H1 (cell line): Measurements from ENCODE around the gene SLFN12. TPM values are rescaled to one million over a fixed set of nuclear protein-coding genes. Genes with fewer than 3 reads are reported as not detected.

ENCODE experiments used
- ASH2L ChIP-seq: fragments of 200-600, 300-600 bp; sonication (generic); IDR thresholded peaks from one replicate; pipeline ENCODE4 v1.7.1; 2017; ENCODE audit warnings: low read length
- CBX8 ChIP-seq: fragments of 300-800, 300-1000 bp; sonication (generic); IDR thresholded peaks from 2 replicates; pipeline ENCODE4 v1.7.1; 2016; ENCODE audit warnings: low read depth, low read length, borderline replicate concordance
- KDM4A ChIP-seq: IDR thresholded peaks from one replicate; pipeline ENCODE4 v1.7.1; 2012; ENCODE audit warnings: low read depth, mild to moderate bottlenecking, moderate library complexity, low read length, inconsistent platforms; ENCODE audit not compliant: severe bottlenecking
- POLR2A ChIP-seq, 2 experiments: IDR thresholded peaks; 1 replicate in 1 of 2; 2 replicates in 1 of 2; pipeline ENCODE4 v1.6.1; 2011; ENCODE audit warnings: low read depth in 2 of 2, low read length in 2 of 2, mild to moderate bottlenecking in 2 of 2; ENCODE audit errors: control extremely low read depth in 1 of 2
- POLR2AphosphoS5 ChIP-seq: IDR thresholded peaks from 2 replicates; pipeline ENCODE4 v1.6.1; 2011; ENCODE audit warnings: low read depth, low read length
- polyA plus RNA-seq, 7 experiments: library from polyadenylated mRNA; depleted of rRNA in 3 of 7; stranded (reverse) in 5 of 7; unstranded in 2 of 7; fragments of >200 nt in 5 of 7; fragments of 200-250 nt in 2 of 7; gene quantifications; 1 replicate in 5 of 7; 2 replicates in 1 of 7; 4 replicates in 1 of 7; pipeline versions ENCODE4 v1.2.1 to v1.2.3, GENCODE V29; 2011 to 2013; ENCODE audit warnings: missing spikeins in 2 of 7, mixed read lengths in 2 of 7
- total RNA-seq: library from RNA; stranded (reverse); fragmentation: NEBNext Ultra II Directional; extraction: Animal tissue kit (Norgen Biotek cat#: 25700); gene quantifications from 2 replicates; pipeline ENCODE4 v1.2.1, GENCODE V29; 2021
- TF ChIP-seq, protein P1 (sequence below), 3 experiments: IDR thresholded peaks; 1 replicate in 2 of 3; 2 replicates in 1 of 3; pipeline versions ENCODE4 v1.5.1 to v1.6.1; 2011; ENCODE audit warnings: low read length in 3 of 3, mild to moderate bottlenecking in 3 of 3, inconsistent platforms in 2 of 3, low read depth in 1 of 3, moderate library complexity in 1 of 3; ENCODE audit not compliant: insufficient read depth in 1 of 3; ENCODE audit errors: control extremely low read depth in 1 of 3

The SLFN12 gene
- total and polyA plus RNA-seq, 2 of the 8 experiments (the other 6 are each of a cell fraction or from before 2014, with no cell fraction given), result 1.6 to 10.7 TPM

DNA sequence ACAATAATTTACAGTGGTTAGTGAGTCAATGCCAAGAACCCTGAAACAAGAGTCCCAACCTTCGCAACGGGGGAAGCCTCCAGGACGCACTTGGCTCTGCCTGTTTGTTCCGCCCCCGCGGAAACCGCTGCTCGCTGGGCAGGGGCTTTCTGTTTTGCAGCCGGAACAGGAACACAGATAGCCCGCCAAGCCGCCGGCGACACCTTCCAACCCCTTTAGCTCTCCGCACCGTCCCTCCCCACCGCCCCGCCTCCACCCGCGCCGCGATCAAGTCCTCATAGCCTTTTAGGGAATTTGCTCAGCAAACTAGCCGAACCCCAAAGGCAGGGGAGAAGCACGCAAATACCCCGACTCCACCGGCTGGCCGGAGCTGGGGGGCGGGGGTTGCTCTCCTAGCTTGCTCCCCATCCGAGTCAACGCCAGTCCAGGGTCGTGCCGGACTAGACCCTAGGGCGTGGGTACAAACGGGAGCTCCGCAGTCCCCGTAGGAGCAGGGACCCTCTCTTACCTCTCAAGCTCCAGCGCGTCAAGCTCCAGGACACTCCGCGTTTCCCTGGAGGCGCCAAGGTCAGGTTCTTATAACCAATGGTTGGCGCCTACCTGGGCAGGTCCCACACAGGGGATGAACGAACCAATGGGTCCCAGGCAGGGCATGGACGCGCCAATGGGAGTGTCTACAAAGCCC is 16.1 kb upstream of the SLFN12 start, which contains the start of gene SLFN13 (continued):
- TF ChIP-seq, protein P1, sequence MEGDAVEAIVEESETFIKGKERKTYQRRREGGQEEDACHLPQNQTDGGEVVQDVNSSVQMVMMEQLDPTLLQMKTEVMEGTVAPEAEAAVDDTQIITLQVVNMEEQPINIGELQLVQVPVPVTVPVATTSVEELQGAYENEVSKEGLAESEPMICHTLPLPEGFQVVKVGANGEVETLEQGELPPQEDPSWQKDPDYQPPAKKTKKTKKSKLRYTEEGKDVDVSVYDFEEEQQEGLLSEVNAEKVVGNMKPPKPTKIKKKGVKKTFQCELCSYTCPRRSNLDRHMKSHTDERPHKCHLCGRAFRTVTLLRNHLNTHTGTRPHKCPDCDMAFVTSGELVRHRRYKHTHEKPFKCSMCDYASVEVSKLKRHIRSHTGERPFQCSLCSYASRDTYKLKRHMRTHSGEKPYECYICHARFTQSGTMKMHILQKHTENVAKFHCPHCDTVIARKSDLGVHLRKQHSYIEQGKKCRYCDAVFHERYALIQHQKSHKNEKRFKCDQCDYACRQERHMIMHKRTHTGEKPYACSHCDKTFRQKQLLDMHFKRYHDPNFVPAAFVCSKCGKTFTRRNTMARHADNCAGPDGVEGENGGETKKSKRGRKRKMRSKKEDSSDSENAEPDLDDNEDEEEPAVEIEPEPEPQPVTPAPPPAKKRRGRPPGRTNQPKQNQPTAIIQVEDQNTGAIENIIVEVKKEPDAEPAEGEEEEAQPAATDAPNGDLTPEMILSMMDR (IDR thresholded peaks at IDR 0.05; ENCODE audit: control extremely low read depth in 1 of 3, insufficient read depth in 1 of 3, low read depth in 1 of 3, low read length in 3 of 3), result no peak
- TF ChIP-seq CBX8 (no peak), POLR2A (IDR thresholded peaks at IDR 0.05; ENCODE audit: control extremely low read depth in 1 of 2, low read depth in 2 of 2, low read length in 2 of 2) (peak; percentile 56 to 85), POLR2AphosphoS5 (peak; percentile 60), ASH2L (peak; percentile 81), KDM4A (peak; percentile 95)
